Daoy (cell line): ENCODE measurements around the gene RIMS4. TPM values are rescaled to one million over a fixed set of nuclear protein-coding genes. Genes with fewer than 3 reads are reported as not detected.

Source experiments
- DNase-seq: peaks from one replicate; pipeline ENCODE4 v3.0.0-alpha.2; 2015; ENCODE audit warnings: low read depth
- total RNA-seq: library from RNA; depleted of rRNA; stranded (reverse); fragments of >200 nt; shearing (Covaris generic); gene quantifications from 2 replicates; pipeline ENCODE4 v1.2.3, GENCODE V29; 2014

Gene RIMS4
- total RNA-seq, 1 experiment from 2014 or later: 2.0 TPM

DNA sequence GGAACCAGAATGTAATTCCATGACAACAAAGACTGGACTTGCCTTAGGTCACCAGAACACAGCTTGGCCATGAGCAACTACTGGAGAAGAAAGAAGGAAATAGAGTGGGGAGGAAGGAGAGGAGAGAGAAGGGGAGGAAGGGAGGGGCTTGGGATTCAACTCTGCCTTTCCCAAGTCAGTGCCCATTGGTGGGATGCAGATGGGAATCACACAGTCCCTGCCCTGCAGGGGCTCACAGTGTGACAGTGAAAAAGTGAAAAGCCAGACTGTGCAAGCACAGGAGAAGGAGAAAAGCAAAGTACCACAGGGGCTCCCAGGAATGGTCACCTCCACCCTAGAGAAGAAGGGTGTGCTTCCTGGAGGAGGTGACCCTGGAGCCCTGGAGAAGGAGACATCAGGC is 14.0 kb downstream of the RIMS4 start:
- DNase-seq: no peak

DNA sequence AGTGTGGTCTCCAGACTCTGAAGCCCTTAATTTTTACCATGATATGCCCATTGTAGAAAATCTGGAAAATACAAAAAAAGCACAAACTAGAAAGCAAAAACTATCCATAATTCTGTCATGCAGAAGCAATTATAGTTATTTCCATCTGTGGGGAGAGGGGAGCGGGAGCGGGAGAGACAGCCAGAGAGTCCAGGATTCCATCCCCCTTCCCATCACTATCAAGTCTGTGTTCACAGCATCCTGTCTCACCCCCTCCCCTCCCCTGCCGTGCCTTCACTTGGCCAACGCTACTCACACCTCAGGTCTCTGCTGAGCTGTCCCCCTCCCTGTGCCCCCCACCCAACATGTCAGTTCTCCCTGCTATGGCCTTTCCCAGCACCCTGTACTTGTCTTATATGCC is 14.5 kb downstream of the RIMS4 start:
- DNase-seq: no peak

DNA sequence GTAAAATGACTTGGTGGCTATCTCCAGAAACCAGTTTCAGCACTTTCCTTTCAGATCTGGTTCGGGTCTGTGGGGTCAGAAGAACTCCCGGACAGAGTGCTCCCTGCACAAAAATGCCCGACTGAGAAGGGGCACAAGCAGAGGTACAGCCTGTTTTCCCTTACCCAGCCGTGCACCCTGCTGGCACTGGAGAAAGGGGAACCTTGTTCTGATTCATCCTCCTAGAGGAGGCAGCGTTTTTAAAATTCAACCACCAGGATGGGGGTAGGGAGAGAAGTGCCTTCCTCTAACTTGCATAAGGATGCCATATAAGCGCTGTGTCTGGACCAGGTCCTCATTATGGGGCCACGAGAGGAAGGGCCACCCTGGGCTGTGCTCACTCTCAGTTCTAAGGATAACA is 17.6 kb downstream of the RIMS4 start:
- no peak for DNase-seq

DNA sequence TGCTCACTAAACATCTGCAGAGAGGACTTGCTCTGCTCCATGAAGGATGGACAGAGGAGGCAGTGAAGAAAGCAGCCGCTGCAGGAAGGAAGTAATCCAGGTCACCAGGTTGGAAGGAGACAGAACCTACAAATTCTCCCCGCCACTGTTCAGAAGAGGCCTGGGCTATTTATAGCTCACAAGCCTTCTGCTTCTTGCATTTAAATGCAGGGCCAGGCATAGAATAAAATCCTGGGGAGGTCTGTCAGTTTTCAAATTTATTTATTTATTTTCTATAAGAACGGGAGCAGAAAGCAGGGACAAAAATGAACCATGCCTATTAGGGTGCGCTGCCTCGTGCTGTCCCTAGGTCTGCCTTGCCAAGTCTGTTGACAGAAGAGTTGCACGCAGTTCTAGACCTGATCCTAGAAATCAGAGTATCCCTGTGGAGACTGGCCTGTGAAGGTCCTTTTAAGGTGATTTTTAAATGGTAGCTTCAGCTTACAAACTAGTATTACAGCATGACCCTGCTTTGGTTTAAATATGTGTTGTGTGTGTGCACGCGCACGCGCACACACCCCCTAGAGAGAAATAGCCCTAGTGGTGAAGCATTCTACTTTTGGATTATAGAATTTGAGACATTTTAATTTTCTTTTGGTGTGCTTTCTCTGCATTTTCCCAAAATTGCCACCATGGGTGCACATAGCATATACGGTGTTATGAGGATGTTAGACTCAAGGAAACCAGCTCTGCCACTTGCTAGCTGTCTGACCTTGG is 19.5 kb downstream of the RIMS4 start:
- no peak for DNase-seq

DNA sequence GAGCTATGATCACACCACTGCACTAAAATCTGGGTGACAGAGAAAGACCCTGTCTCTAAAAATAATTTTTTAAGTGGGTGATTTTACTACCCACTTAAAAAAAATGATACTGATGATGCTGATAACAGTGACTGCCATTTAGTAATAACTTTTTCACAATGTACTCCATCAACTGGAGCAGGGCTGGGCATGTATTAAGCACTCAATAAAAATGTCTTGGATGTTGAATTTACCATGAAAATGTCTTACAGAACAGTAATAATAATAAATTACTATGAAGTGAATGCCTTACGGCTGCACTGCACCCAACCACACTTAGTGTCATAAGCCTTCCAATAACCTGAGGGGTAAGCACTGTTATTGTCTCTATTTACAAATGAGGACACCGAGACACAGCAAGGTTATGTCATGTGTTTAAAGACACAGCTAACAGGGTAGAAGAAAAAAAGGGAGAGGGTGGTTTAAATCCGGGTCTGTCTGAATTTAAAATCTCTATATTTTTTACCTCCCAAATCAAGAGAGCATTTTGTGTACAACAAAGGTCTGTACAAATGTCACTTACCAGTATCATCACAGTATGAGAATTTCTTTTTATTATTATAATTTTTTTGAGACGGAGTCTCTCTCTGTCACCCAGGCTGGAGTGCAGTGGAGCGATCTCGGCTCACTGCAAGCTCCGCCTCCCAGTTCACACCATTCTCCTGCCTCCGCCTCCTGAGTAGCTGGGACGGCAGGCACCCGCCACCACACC is 21.5 kb downstream of the RIMS4 start:
- DNase-seq: no peak

DNA sequence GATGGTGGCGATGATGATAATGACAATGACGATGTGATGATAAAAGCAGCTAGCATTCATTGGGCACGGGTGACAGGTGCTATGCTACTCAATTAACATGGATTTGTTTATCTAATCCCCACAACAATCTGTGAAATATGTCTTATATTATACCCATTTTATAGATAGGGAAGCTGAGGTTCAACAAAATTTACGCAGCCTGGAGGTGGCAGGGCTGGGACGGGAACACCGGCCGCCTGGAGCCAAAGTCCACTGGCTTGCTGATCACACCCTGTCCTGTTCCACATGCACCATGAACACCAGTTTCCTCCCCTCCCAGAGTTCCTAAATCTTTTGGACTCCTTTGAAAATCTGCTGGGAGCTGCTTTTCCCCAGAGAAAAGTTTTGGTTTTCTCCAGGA is 23.0 kb downstream of the RIMS4 start:
- no peak for DNase-seq

DNA sequence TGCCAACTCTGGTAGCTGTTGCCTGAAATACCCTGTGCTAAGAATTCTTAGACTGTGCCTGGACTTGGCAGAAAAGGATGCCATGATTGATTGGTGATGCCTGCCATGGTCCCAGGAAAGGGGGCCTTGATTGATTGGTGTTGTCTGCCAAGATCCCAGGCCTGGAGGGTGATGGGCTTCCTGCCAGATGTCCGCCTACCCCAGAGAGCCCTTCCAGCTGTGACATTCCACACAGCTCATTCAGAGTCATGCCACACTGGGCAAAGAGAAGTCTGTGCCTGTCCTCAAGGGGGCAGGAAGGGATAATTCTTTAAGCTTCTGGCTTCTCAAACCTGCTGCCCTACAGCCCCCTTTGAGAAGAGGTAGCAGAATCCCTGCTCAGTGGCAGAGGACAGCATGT is 24.6 kb downstream of the RIMS4 start:
- DNase-seq: peak; percentile 52

DNA sequence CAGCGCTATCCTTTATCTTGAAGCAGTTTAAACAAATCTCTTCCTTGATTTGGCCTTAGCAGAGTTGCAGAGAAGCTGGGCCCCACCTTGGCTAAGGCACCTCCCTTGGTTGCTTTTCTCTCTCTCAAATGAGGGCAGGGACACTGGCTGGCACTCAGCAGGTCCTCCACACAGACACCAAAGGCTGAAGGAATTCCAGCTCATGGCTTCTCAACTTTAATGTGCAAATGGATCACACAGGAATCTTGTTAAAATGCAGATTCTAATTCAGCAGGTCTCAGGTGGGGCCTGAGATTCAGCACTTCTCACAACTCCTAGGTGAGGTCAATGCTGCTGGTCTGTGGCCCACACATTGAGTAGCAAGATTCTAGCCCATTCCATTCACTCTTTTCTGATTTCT is 25.7 kb downstream of the RIMS4 start:
- no peak for DNase-seq

DNA sequence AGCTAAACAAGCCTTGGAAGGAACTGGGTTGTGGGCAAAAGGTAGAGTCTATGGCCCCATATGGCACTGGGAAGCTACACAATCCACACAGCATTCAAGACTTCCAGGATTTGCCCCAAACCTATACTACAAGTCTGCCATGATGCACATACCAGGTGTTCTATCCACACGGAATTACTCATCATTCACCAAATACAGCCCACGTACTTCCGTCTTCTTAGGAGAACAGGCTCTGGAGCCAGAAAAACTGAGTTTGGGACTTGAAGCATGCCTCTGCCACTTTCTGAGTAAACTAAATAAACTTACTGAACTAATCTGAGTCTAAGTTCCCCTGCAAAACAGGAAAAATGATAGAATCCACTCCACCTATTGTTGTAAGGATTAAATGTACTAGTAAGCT is 28.6 kb downstream of the RIMS4 start:
- DNase-seq: no peak

DNA sequence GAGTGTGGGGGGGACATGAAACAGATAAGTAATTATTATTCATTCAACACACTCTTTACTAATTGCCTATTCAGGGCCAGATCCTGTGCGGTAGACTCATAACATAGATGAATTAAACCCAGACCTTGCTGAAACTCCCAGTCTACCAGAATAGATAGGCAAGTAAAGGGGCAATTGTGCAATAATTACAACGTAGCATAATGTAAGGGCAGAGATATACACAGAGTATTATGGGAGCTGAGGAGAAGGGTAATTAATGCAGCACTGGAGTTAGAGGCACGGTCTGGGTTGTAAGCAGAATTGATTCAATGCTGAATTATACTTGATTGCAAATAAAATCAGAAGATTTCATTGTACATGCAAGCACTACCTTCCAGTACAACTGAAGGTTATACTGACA is 29.2 kb downstream of the RIMS4 start:
- DNase-seq: no peak

DNA sequence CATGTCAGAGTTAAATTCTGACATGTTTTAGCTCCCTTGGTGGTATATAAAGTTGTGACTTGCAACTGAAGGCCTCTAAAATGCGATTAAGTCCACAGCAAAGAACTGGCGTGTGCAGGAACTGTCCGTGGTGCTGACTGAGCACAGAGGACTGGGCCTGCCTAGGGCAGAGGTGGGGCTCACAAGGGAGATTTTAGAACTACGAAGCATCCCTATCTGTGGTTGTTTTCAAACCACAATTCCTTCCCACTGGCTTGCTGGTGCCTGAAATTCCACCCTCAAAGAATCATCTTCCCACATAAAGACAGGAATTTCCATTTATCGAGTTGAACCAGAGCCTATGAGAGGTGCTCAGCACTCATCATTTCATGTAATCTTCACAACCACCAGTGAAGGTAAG is 30.1 kb downstream of the RIMS4 start:
- peak; percentile 44 for DNase-seq

DNA sequence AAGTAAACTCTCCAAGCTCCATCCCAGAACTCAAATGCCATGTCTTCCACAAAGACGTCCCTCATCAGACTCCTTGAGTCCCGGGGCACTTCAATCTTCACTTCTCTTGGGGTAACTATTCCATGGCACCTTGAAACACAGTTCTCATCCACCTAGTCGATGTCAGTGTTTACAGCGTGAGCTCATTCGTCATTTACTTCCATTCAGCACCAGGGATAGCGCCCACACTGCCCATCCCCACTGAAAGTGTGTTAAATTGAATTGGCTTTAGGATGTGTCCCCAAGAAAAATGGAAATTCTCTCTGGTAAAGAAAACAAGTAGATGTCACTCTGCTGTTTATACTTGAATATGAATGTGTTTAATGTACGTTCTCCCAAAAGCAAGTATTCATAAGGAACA is 33.4 kb downstream of the RIMS4 start:
- peak; percentile 12 for DNase-seq

DNA sequence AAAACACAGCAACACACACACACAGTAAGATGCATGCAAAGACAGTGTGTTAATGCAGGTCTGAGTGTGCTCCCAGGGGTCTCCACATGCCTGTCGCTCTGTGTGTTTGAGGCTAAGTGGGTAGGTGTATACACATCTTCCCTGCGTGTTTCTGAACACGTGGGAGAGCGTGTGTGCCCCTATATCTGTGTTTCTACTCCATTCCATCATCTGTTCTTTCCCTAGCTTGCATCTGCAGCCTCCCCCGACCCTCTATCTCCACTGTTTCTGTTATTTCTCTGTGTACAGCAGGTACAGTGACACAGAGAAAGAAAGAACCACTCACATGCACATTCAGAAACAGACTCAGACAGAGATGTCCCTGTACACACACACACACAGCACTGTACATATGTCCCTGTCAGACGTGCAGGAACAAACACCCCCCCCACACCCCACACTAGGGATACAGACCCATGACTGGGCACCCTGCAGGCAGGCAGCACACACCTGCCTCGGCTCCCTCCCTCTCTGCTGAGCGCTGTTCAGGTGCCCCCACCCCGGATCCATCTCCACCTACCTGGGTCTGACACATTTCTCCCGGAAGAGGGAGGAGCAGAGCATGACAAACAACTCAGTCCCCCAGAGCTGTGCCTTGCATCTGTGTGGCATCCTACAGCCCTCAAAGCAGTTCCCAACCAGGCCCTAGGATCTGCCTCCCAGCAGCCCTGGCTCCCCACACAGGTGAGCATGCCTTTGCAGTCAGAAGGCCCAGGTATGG is 37.1 kb downstream of the RIMS4 start:
- DNase-seq: no peak

DNA sequence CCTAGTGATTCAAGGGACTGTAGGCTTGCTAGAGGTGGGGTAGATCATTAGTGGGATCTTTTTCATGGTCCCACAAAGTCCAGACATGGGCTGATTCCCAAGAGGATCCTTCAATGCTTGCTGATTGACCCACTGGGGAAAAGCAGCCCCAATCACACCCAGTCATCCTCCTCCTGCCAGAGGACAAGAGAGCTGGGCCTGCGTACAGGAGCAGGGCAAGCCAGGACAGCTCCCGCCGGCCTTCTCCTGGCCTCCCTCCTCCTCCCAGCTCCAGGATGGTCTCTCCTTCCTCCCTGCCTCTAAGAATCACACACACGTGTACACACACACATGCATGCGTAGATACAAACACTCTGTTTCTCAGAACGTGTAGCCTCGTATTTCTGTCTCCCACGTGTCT is 37.7 kb downstream of the RIMS4 start:
- DNase-seq: no peak

DNA sequence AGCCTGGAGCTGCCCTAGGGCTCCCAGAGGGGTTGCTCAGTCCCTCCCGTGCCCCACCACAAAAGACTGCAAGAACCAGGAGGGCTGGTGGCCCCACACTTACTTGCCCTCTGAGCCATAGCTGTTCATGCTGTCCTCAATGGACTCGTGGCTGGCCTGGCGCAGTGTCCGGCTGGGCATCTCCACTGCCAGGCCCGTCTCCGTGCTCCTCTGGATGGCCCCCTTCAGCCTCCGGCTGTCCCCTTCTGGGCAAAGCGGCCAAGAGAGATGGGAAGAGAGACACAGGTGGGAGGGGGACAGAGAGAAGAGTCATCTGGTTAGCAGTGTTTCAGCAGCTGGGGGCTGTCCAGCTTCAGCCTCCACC is 39.2 kb downstream of the RIMS4 start:
- no peak for DNase-seq

DNA sequence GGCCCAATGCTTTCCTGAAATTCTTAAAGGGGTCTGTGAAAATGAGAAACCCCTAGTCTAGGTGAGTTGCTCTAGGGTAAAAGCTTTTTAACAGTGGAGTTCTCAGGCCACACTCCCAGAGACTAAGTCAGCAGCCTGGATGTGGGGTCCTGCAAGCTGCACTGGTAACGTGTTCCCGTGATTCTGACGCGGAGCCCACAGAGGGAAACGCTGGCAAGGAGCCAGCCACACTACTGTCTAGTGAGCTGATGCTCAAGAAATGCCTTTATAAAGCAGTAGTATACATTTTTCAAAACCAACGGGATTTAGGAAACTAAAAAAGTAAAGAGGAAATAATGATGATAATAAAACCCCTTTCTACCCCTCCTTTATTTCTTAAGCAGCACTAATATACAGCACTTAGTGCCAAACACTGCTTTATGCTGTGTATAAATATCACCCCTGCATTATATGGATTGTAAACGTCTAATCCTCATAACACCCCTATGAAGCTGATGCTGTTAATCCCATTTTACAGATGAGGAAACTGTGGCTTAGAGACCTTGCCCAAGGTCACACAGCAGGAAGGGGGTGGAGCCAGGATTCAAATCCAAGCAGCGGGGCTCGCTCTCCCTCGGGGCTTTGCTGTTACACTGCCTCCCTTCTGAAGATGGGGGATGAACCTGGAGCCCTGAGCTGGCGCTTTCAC is 39.7 kb downstream of the RIMS4 start:
- no peak for DNase-seq

DNA sequence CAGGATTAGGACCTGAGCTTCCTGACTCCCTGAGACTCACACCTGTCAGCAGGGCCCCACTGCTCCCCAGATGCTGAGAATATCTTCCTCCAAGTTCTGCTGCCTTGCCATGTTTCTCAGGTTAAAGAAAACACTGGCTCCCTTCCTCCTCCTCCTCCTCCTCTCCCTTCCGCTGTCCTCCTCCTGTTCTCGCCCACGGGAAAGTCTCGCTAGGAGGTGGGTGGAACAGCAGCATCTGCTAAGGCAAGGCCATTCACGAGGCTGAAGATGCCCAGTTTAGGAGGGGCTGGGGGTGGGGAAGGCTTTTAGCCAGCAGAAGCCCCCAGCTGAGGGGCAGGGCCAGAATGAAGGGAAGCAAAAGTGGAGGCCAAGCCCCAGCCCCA is 40.9 kb downstream of the RIMS4 start:
- DNase-seq: no peak

DNA sequence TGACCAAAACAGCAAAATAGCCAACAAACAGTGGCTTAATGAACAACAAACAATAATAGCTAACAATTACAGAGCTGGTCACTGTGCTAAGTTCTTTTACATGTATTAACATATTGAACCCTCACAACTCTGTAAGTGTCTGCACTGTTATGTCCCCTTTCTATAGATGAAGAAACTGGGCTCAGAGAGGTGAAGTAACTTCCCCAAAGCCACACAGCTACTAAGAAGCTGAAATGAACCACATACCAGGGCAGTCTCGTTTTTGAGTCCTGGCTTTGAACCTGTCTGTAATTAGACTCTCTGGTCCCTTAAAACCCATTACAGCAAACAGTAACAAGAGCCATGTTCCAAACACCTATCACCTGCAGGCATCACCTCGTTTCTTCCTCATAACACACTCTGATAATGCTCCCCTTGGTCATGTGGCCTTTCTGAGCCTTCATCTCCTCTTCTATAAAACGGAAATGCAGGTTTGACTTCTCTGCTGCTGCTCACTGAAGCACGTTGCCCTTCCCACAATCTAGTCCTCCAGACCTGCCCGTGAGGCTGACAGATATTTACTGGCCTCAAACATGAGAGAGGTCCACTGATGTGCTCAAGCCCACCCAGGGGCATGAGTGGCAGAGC is 41.4 kb downstream of the RIMS4 start:
- DNase-seq: no peak

DNA sequence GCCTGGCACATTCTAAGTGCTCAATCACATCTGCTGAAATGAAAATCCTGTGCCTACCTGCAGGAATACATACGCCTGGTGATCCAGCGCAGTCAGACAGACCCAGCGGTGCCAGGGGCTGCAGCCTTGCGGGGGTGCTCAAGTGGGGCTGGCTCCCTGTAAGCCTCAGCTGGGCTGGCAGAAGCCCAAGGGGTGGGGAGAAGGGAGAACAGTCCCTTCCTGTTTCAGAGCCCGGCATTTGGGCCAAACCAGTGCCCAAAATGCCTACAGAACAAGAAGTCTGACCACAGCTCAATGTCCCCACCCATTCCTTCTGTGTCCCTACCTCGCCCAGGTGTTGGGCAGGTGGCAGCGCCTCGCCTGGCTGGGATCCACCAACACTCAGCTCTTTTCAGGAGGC is 42.1 kb downstream of the RIMS4 start:
- DNase-seq: no peak

DNA sequence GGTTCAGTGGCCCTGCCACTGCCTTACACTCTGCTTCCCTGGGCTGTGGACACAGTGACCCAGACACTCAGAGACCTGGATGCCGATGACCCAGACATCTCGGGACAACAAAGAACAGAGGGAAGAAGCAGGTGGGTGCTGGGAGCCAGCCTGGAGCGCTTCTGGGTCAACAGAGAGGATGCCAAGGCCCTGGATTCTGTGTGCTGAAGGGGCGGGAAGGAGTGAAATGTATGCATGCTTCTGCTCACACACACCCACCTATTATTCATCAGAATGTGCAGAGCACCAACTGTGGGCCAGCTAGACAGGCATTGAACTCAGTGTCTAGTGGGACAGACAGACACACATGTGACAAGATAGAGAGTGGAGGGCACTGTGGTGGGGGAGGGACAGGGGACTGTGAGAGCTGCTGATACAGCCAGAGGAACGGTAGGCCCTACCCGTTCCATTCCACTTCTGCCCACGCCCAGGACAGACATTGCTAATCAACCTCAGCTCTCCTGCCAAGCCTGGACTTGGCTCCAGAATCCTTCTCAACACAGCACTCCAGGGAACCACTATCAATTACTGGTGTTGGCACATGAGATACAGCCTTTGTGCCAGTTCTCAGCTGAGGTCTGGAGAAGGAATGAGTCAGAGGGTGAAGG is 44.5 kb downstream of the RIMS4 start:
- DNase-seq: peak; percentile 65

DNA sequence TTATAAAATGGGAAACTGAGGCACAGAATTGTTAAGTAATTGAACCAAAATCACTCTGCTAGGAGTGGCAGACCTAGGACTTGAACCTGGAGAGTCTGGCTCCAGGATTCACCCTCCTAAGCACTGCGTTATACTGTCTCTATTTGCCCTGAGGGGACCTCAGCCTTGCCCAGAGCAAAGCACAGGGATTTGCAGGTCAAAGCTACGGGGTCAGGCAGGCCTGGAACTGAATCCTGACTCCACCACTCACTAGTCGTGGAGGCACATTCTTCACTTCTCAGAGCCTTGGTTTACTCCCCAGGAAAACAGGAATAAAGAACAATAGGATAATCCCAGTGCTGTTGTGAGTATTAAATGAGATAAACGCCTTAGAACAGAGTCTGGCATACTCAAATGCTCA is 45.3 kb downstream of the RIMS4 start:
- no peak for DNase-seq
